PC-9 (cell line): ENCODE data around the gene PRKD1. TPM values are rescaled to one million over a fixed set of nuclear protein-coding genes. Genes with fewer than 3 reads are reported as not detected.

Experiments
- BruUV-seq: library from RNA; stranded (reverse); fragments of 400-500 nt; replicated peaks from 2 replicates; lab custom pipeline; 2021; lab: Mats Ljungman, UMichigan
- CTCF ChIA-PET: fragments of 300-600 bp; sonication (Branson Sonifier 250); formaldehyde crosslinking; loops from one replicate; lab custom pipeline; 2022; ENCODE audit warnings: antibody characterized with exemption; lab: Charles Lee
- POLR2A ChIA-PET: fragments of 300-600 bp; sonication (Branson Sonifier 250); formaldehyde crosslinking; loops from one replicate; lab custom pipeline; 2022; ENCODE audit warnings: antibody characterized with exemption; ENCODE audit not compliant: unreplicated experiment; lab: Charles Lee
- DNase-seq, 2 experiments: peaks; one replicate each; pipeline versions ENCODE4 v3.0.0 to v3.0.0-alpha.2; 2015 to 2022; ENCODE audit warnings: mixed read lengths in 1 of 2
- H2AFZ ChIP-seq: fragments of 200-600 bp; sonication (generic); 2 replicates; pipeline ENCODE4 v1.8.1; 2017; ENCODE audit warnings: antibody characterized with exemption
- H3F3A ChIP-seq: fragments of 200-600 bp; sonication (generic); 2 replicates; pipeline ENCODE4 v1.8.1; 2017; ENCODE audit warnings: antibody characterized with exemption, mild to moderate bottlenecking, low read depth; ENCODE audit not compliant: insufficient read depth
- H3K27ac ChIP-seq: fragments of 200-600 bp; sonication (generic); 2 replicates; pipeline ENCODE4 v1.6.1; 2016; ENCODE audit warnings: mixed run types
- H3K27me3 ChIP-seq: fragments of 200-600 bp; sonication (generic); 2 replicates; pipeline ENCODE4 v1.6.1; 2016; ENCODE audit warnings: low read depth, mixed run types; ENCODE audit not compliant: insufficient read depth
- H3K36me3 ChIP-seq: fragments of 200-600 bp; sonication (generic); 2 replicates; pipeline ENCODE4 v1.6.1; 2016; ENCODE audit warnings: low read depth, mixed run types
- H3K4me1 ChIP-seq: fragments of 200-600 bp; sonication (generic); replicated peaks from 2 replicates; pipeline ENCODE4 v1.6.1; 2016; ENCODE audit warnings: mixed run types; ENCODE audit not compliant: insufficient read depth
- H3K4me2 ChIP-seq: fragments of 200-600 bp; sonication (generic); 2 replicates; pipeline ENCODE4 v1.6.1; 2017; ENCODE audit warnings: mixed run types
- H3K4me3 ChIP-seq: fragments of 200-600 bp; sonication (generic); 2 replicates; pipeline ENCODE4 v1.6.1; 2016; ENCODE audit warnings: mixed run types
- H3K79me2 ChIP-seq: fragments of 200-600 bp; sonication (generic); 2 replicates; pipeline ENCODE4 v1.6.1; 2017; ENCODE audit warnings: low read depth, mixed run types
- H3K9me2 ChIP-seq: fragments of 200-600 bp; sonication (generic); 2 replicates; pipeline ENCODE4 v1.8.1; 2017; ENCODE audit warnings: mild to moderate bottlenecking; ENCODE audit not compliant: insufficient read depth
- H3K9me3 ChIP-seq: fragments of 200-600 bp; sonication (generic); 2 replicates; pipeline ENCODE4 v1.8.1; 2016; ENCODE audit warnings: low read depth; ENCODE audit not compliant: insufficient read depth
- H4K20me1 ChIP-seq: fragments of 200-600 bp; sonication (generic); 2 replicates; pipeline ENCODE4 v1.8.1; 2017; ENCODE audit not compliant: insufficient read depth
- CTCF ChIP-seq: fragments of 200-600 bp; sonication (generic); conservative IDR thresholded peaks from 2 replicates; pipeline ENCODE4 v1.6.1; 2017; ENCODE audit warnings: mixed run types, antibody characterized with exemption, mild to moderate bottlenecking, moderate library complexity
- EZH2 ChIP-seq: fragments of 200-600 bp; sonication (generic); IDR thresholded peaks from 2 replicates; pipeline ENCODE4 v1.8.0; 2017; ENCODE audit warnings: antibody characterized with exemption, low read depth
- intact Hi-C: fragments of 100-400 bp; cut with micrococcal nuclease; formaldehyde crosslinking; loops from one replicate; pipeline ENCODE4 v1.10.0; 2022; ENCODE audit not compliant: unreplicated experiment
- total RNA-seq: library from RNA; stranded (reverse); gene quantifications from 2 replicates; pipeline ENCODE4 v1.2.3, GENCODE V29; 2021

PRKD1 gene
- total RNA-seq, 1 experiment from 2014 or later: 0.98 TPM

GRCh38 chr14:29804481-29805266, 123.0 kb downstream of the PRKD1 start:
- Histone ChIP-seq H3K36me3 (no peaks in the 10 kb centered on the region), H3K79me2 (no peaks in the 10 kb centered on the region), H3K4me2 (no peak overlapping the region), H4K20me1 (no peaks in the 10 kb centered on the region), H2AFZ (no peak overlapping the region), H3K9me2 (no peaks in the 10 kb centered on the region), H3K27ac (no peak overlapping the region), H3K4me1 (no peaks in the 10 kb centered on the region), H3K9me3 (no peaks in the 10 kb centered on the region), H3F3A (no peaks in the 10 kb centered on the region), H3K4me3 (no peak overlapping the region), H3K27me3 (no peaks in the 10 kb centered on the region)
- no peak for DNase-seq
- BruUV-seq: no TSS peak
- CTCF ChIA-PET: no interaction called here
- intact Hi-C loops: no loop called here
- TF ChIP-seq EZH2: no peak
- no peak for TF ChIP-seq CTCF
- POLR2A ChIA-PET: no interaction called here

- no TSS peak for BruUV-seq
- Histone ChIP-seq H3K9me2 (no peaks in the 10 kb centered on the region; the same call in 1 of the 2 replicates), H3K4me3 (no peak overlapping the region), H3K36me3 (no peaks in the 10 kb centered on the region), H3F3A (no peaks in the 10 kb centered on the region), H3K79me2 (no peaks in the 10 kb centered on the region), H3K27ac (no peak overlapping the region), H3K9me3 (no peaks in the 10 kb centered on the region), H3K4me1 (no peaks in the 10 kb centered on the region), H3K4me2 (no peak overlapping the region), H2AFZ (no peak overlapping the region), H4K20me1 (no peaks in the 10 kb centered on the region), H3K27me3 (no peaks in the 10 kb centered on the region)
- no peak for DNase-seq
- TF ChIP-seq CTCF: no peak
- no peak for TF ChIP-seq EZH2
- intact Hi-C loops: no loop called here
- POLR2A ChIA-PET: no interaction called here
- CTCF ChIA-PET: no interaction called here
These were observed 124.6 kb downstream of the PRKD1 start for GRCh38 chr14:29803045-29803444.

- Histone ChIP-seq H3K9me2 (no peaks in the 10 kb centered on the region; the same call in 1 of the 2 replicates), H3K27ac (no peak overlapping the region), H3K4me1 (no peaks in the 10 kb centered on the region), H3K9me3 (no peaks in the 10 kb centered on the region), H3K4me2 (no peak overlapping the region), H3K36me3 (no peaks in the 10 kb centered on the region), H3F3A (no peaks in the 10 kb centered on the region), H3K27me3 (no peaks in the 10 kb centered on the region), H4K20me1 (no peaks in the 10 kb centered on the region), H3K79me2 (no peaks in the 10 kb centered on the region), H3K4me3 (no peak overlapping the region), H2AFZ (no peak overlapping the region)
- TF ChIP-seq EZH2 (no peak), CTCF (no peak)
- no TSS peak for BruUV-seq
- intact Hi-C loops: no loop called here
- POLR2A ChIA-PET: no interaction called here
- CTCF ChIA-PET: no interaction called here
- no peak for DNase-seq
These were observed 125.4 kb downstream of the PRKD1 start for GRCh38 chr14:29802211-29802610.
